Esophagus squamous epithelium (tissue), 5 donors: Measurements from ENCODE around the gene HERC3. TPM values are rescaled to one million over a fixed set of nuclear protein-coding genes. Genes with fewer than 3 reads are reported as not detected.
A peak's percentile ranks its signal among the peaks of the same experiment; 100 is the strongest.

Experiments
- DNase-seq: peaks from one replicate; lab custom pipeline; 2025; lab: John Stamatoyannopoulos, UW
- H3K27ac ChIP-seq, 4 donors: fragments of 200-600 bp; sonication (generic); one replicate each; pipeline ENCODE4 v1.5.1; 2016 to 2019; ENCODE audit warnings: mild to moderate bottlenecking in 1 of 4
- H3K27me3 ChIP-seq, 4 donors: fragments of 200-600 bp; sonication (generic); 1 replicate in 3 of 4; 2 replicates in 1 of 4; pipeline versions ENCODE4 v1.5.1 to v1.6.0; 2017 to 2021; ENCODE audit warnings: antibody characterized with exemption in 1 of 4
- H3K36me3 ChIP-seq, 3 donors: fragments of 200-600 bp; sonication (generic); one replicate each; pipeline ENCODE4 v1.5.1; 2016 to 2019
- H3K4me1 ChIP-seq, 3 donors: fragments of 200-600 bp; sonication (generic); one replicate each; pipeline ENCODE4 v1.5.1; 2017 to 2019
- H3K4me3 ChIP-seq, 4 donors: fragments of 200-600 bp; sonication (generic); 1 replicate in 3 of 4; 2 replicates in 1 of 4; pipeline ENCODE4 v1.5.1; 2016 to 2019; ENCODE audit warnings: mild to moderate bottlenecking in 2 of 4, moderate library complexity in 1 of 4
- H3K9me3 ChIP-seq, 3 donors: fragments of 200-600 bp; sonication (generic); one replicate each; pipeline ENCODE4 v1.5.1; 2016 to 2019
- POLR2A ChIP-seq, 4 donors: fragments of 450-650 bp; IDR thresholded peaks; one replicate each; pipeline ENCODE4 v1.6.1; 2017; ENCODE audit warnings: antibody characterized with exemption in 4 of 4, mild to moderate bottlenecking in 4 of 4, moderate library complexity in 3 of 4
- WGBS, 2 donors: methylation state at CpG; one replicate each; pipeline ENCODE4 v1.1.5; 2018; 5-methylcytosine and 5-hydroxymethylcytosine counted together
- intact Hi-C: fragments of 100-400 bp; cut with DNase I; formaldehyde crosslinking; loops from one replicate; pipeline ENCODE4 v1.15.0; 2022
- total RNA-seq, 4 donors: library from RNA; depleted of rRNA; stranded (reverse); fragments of >200 nt; gene quantifications; one replicate each; pipeline ENCODE4 v1.1.0, GENCODE V29; 2016
- TF ChIP-seq, protein P1 (sequence below), 6 experiments: fragments of 450-650 bp in 4 of 6; fragments of 200-600 bp in 2 of 6; sonication (generic) in 2 of 6; IDR thresholded peaks; one replicate each; pipeline ENCODE4 v1.5.1; 2016 to 2019; ENCODE audit warnings: antibody characterized with exemption in 6 of 6, mild to moderate bottlenecking in 4 of 6, moderate library complexity in 4 of 6
- donor health status: DM: yes; HTN: yes; CAD: no.

Gene HERC3
- total RNA-seq, 4 donors from 2014 or later: 19.1 to 41.1 (median 30.8) TPM

DNA sequence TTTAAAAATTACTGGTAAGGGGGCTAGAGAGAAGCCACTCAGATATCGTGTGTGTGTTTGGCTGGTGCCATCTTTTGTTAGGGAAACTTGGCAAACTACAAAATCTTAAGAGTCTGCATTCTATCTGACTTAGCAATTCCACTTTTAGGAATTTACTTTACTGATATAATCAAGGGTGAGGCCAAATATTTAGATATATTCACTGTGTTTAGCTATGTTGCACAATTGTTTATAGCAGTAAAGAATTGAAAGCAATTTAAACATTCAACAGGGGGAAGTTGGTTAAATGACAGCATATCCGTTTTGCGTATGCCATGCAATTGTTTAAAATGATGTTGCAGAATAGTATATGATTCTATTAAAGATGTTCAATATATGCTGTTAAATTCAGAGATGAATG lies 6.4 kb upstream of the HERC3 start:
- DNase-seq: no peak

DNA sequence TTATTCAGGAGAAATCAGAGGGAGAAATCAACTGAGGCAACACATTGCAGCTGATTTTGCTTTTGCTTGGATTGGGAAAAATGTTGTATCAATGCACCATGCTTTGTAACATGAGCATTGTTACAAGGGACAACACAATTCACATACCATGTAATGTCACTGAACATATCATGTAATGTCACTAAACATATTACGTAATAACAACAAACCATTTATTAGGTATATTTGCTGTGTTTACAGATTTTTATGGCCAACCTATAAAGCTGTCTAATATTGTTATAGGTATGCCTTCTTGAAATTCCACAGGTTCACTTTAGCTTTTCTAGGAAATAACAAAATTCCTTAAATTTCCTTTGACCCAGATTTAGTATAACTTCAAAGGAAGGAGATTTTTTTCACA lies 5.0 kb upstream of the HERC3 start:
- intact Hi-C loops: no loop called here
- Histone ChIP-seq H3K4me1 (peaks cover 5 to 12% (median 6%) of the 10 kb centered on the region in 3 donors), H3K27me3 (no peaks in the 10 kb centered on the region), H3K9me3 (no peaks in the 10 kb centered on the region), H3K27ac (no peak overlapping the region), H3K36me3 (no peaks in the 10 kb centered on the region), H3K4me3 (no peak overlapping the region)
- no peak for DNase-seq
- TF ChIP-seq, protein P1, sequence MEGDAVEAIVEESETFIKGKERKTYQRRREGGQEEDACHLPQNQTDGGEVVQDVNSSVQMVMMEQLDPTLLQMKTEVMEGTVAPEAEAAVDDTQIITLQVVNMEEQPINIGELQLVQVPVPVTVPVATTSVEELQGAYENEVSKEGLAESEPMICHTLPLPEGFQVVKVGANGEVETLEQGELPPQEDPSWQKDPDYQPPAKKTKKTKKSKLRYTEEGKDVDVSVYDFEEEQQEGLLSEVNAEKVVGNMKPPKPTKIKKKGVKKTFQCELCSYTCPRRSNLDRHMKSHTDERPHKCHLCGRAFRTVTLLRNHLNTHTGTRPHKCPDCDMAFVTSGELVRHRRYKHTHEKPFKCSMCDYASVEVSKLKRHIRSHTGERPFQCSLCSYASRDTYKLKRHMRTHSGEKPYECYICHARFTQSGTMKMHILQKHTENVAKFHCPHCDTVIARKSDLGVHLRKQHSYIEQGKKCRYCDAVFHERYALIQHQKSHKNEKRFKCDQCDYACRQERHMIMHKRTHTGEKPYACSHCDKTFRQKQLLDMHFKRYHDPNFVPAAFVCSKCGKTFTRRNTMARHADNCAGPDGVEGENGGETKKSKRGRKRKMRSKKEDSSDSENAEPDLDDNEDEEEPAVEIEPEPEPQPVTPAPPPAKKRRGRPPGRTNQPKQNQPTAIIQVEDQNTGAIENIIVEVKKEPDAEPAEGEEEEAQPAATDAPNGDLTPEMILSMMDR (IDR thresholded peaks at IDR 0.05): no peak
- no peak for TF ChIP-seq POLR2A (IDR thresholded peaks at IDR 0.05)
- WGBS, 2 donors: 93 to 94% methylated on average over 1 of the region's 1 CpG

More for the DNA sequence above, 6.4 kb upstream of the HERC3 start:
- Histone ChIP-seq H3K36me3 (no peaks in the 10 kb centered on the region), H3K27ac (no peak overlapping the region), H3K27me3 (no peaks in the 10 kb centered on the region), H3K4me1 (peaks cover 0 to 3% (median 3%) of the 10 kb centered on the region in 3 donors), H3K9me3 (no peaks in the 10 kb centered on the region), H3K4me3 (no peak overlapping the region)
- intact Hi-C loops: no loop called here
- WGBS, 2 donors: 85 to 86% methylated on average over 3 of the region's 3 CpGs
- TF ChIP-seq, protein P1 (IDR thresholded peaks at IDR 0.05): no peak
- TF ChIP-seq POLR2A (IDR thresholded peaks at IDR 0.05): no peak

DNA sequence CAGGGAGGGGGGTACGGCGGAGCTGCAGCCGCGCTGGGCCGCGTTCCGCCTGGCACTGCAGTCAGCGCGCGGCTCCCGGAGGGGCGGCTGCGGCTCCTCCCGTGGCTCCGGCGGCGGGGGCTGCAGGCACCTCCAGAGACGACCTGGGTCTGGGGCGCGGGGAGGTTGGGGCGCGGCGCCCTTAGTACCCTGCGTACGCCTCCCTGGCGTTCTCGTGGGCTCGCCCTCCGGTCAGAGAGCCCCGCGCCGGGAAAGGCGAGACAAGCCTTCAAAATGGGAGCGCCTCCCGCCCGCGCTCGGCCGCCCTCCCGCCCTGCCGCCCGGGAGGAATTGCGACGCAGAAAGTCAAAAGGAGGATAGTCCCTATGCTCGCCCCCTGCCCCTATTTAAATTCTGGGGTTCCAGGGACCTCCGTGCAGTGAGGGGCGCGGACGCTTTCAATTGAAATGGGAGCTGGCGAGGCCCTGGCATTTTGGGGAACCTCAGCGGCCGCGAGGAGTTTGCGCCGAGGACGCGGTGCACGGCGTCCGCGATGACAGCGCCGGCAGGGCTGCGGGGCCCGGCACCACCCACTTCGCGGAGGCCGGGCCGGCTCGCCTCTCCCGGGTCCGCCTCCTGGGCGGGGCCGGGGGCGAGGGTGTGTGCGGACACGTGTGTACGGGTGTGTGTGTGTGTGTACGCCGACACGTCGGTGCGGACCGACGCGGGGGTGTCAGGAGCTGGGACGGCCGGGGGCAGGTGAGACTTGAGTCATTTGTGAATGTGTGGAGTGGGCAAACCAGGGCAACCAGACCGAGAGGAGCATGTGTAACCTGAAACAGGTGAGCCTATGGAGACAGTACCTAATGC lies 544 bp downstream of the HERC3 start:
- H3K27ac ChIP-seq: peak overlapping the region; percentile 97 to 99 (median 98)
- 0% methylated on average over 17 of the region's 89 CpGs; no CpG with 5 or more reads in 1 of the 2 donors for WGBS, 2 donors
- H3K36me3 ChIP-seq: peaks cover 0 to 24% (median 0%) of the 10 kb centered on the region in 3 donors
- TF ChIP-seq, protein P1 (IDR thresholded peaks at IDR 0.05): no peak
- peak in 2 of 4 donors; percentile 78 to 81 for TF ChIP-seq POLR2A (IDR thresholded peaks at IDR 0.05)
- H3K4me3 ChIP-seq: peak overlapping the region; percentile 87 to 99 (median 96)
- DNase-seq: peak; percentile 46
- peaks cover 5 to 35% (median 9%) of the 10 kb centered on the region in 3 donors for H3K4me1 ChIP-seq
- H3K9me3 ChIP-seq: no peaks in the 10 kb centered on the region
- intact Hi-C loops: no loop called here
- no peaks in the 10 kb centered on the region for H3K27me3 ChIP-seq

GRCh38 chr4:88597970-88598660 lies 5.8 kb downstream of the HERC3 start:
- Histone ChIP-seq H3K4me3 (no peak overlapping the region), H3K36me3 (peaks cover 0 to 36% (median 0%) of the 10 kb centered on the region in 3 donors), H3K4me1 (peaks cover 14 to 71% (median 19%) of the 10 kb centered on the region in 3 donors), H3K27me3 (no peaks in the 10 kb centered on the region), H3K27ac (peak overlapping the region in 3 of 4 donors; percentile 15 to 59 (median 17)), H3K9me3 (no peaks in the 10 kb centered on the region)
- DNase-seq: no peak
- WGBS, 2 donors: 61 to 73% methylated on average over 3 of the region's 3 CpGs
- intact Hi-C loops: no loop called here
- TF ChIP-seq, protein P1 (IDR thresholded peaks at IDR 0.05): no peak
- TF ChIP-seq POLR2A (IDR thresholded peaks at IDR 0.05): no peak
